HEK293T (cell line): ENCODE measurements around the gene CTNNA1.

Experiments
- CTCF ChIA-PET: fragments of 350-600 bp; formaldehyde crosslinking; extraction: SDS; loops from one replicate; lab custom pipeline; 2021; ENCODE audit warnings: antibody characterized with exemption, inconsistent platforms; lab: Yijun Ruan, JAX
- POLR2A ChIA-PET: fragments of 350-600 bp; formaldehyde crosslinking; extraction: SDS; loops from one replicate; lab custom pipeline; 2020; ENCODE audit warnings: antibody characterized with exemption, inconsistent platforms; lab: Yijun Ruan, JAX
- DNase-seq: peaks from one replicate; pipeline ENCODE4 v3.0.0; 2012; ENCODE audit warnings: mixed read lengths; ENCODE audit errors: extremely low spot score
- ARNT ChIP-seq: fragments of 450-650 bp; IDR thresholded peaks from 2 replicates; pipeline ENCODE4 v1.6.1; 2017; ENCODE audit warnings: mild to moderate bottlenecking
- BHLHE40 ChIP-seq: fragments of 450-650 bp; IDR thresholded peaks from 2 replicates; pipeline ENCODE4 v1.6.1; 2016; ENCODE audit warnings: mild to moderate bottlenecking, moderate library complexity, borderline replicate concordance
- CTBP1 ChIP-seq: fragments of 450-650 bp; IDR thresholded peaks from 2 replicates; pipeline ENCODE4 v1.6.1; 2016; ENCODE audit warnings: borderline replicate concordance
- ELF4 ChIP-seq: fragments of 450-650 bp; IDR thresholded peaks from 2 replicates; pipeline ENCODE4 v1.6.1; 2017; ENCODE audit warnings: antibody characterized with exemption
- FOXA1 ChIP-seq: fragments of 450-650 bp; IDR thresholded peaks from 2 replicates; pipeline ENCODE4 v1.6.1; 2016; ENCODE audit warnings: mild to moderate bottlenecking
- FOXK2 ChIP-seq: fragments of 450-650 bp; IDR thresholded peaks from 2 replicates; pipeline ENCODE4 v1.6.1; 2016; ENCODE audit warnings: mild to moderate bottlenecking
- FOXM1 ChIP-seq: fragments of 450-650 bp; IDR thresholded peaks from 2 replicates; pipeline ENCODE4 v1.6.1; 2017; ENCODE audit warnings: mild to moderate bottlenecking, borderline replicate concordance
- HDGF ChIP-seq: fragments of 450-650 bp; IDR thresholded peaks from 2 replicates; pipeline ENCODE4 v1.6.1; 2017; ENCODE audit warnings: antibody characterized with exemption, borderline replicate concordance
- L3MBTL2 ChIP-seq: fragments of 450-650 bp; conservative IDR thresholded peaks from 2 replicates; pipeline ENCODE4 v1.6.1; 2016; ENCODE audit warnings: mild to moderate bottlenecking
- LEF1 ChIP-seq: fragments of 450-650 bp; IDR thresholded peaks from 2 replicates; pipeline ENCODE4 v1.6.1; 2017; ENCODE audit warnings: mild to moderate bottlenecking, borderline replicate concordance
- NFRKB ChIP-seq: fragments of 450-650 bp; IDR thresholded peaks from 2 replicates; pipeline ENCODE4 v1.6.1; 2016; ENCODE audit warnings: mild to moderate bottlenecking, moderate library complexity
- PKNOX1 ChIP-seq: fragments of 450-650 bp; IDR thresholded peaks from 2 replicates; pipeline ENCODE4 v1.6.1; 2016
- SP1 ChIP-seq: fragments of 450-650 bp; IDR thresholded peaks from 2 replicates; pipeline ENCODE4 v1.6.1; 2017
- SUZ12 ChIP-seq: fragments of 450-650 bp; IDR thresholded peaks from 2 replicates; pipeline ENCODE4 v1.6.1; 2016; ENCODE audit warnings: mild to moderate bottlenecking
- TARDBP ChIP-seq: fragments of 450-650 bp; IDR thresholded peaks from 2 replicates; pipeline ENCODE4 v1.6.1; 2016
- ZNF384 ChIP-seq: fragments of 450-650 bp; IDR thresholded peaks from 2 replicates; pipeline ENCODE4 v1.6.1; 2016

Gene CTNNA1

GRCh38 chr5:138926257-138926656, 173.0 kb downstream of the CTNNA1 start:
- no peak for DNase-seq
- no peak for TF ChIP-seq PKNOX1
- CTCF ChIA-PET: no interaction called here
- POLR2A ChIA-PET: no interaction called here

- CTCF ChIA-PET: no interaction called here
- POLR2A ChIA-PET: no interaction called here
- no peak for DNase-seq
- TF ChIP-seq L3MBTL2 (no peak), ELF4 (no peak), HDGF (no peak), CTBP1 (no peak), TARDBP (no peak), BHLHE40 (no peak), FOXK2 (no peak), SP1 (no peak), SUZ12 (no peak), FOXA1 (no peak), FOXM1 (no peak), PKNOX1 (no peak), ARNT (no peak), ZNF384 (no peak), LEF1 (no peak), NFRKB (no peak)
Measured at GRCh38 chr5:138926688-138927448, 173.6 kb downstream of the CTNNA1 start.

GRCh38 chr5:138927544-138927943, 174.3 kb downstream of the CTNNA1 start:
- POLR2A ChIA-PET: no interaction called here
- no peak for TF ChIP-seq HDGF
- no peak for TF ChIP-seq SUZ12
- TF ChIP-seq FOXA1: no peak
- TF ChIP-seq FOXM1: no peak
- no peak for TF ChIP-seq ZNF384
- CTCF ChIA-PET: no interaction called here
- DNase-seq: no peak

GRCh38 chr5:138927979-138928378, 174.8 kb downstream of the CTNNA1 start:
- no peak for DNase-seq
- CTCF ChIA-PET: interaction anchor here (0.6 kb wide), 1 partner anchor 334 kb away, joined by 6 read pairs; no protein-coding TSS in a partner anchor
- POLR2A ChIA-PET: no interaction called here
- TF ChIP-seq ZNF384 (no peak), NFRKB (no peak), L3MBTL2 (no peak), LEF1 (no peak), FOXA1 (no peak), CTBP1 (no peak), TARDBP (no peak), FOXM1 (no peak), ARNT (no peak), HDGF (no peak), BHLHE40 (no peak), ELF4 (no peak), SUZ12 (no peak)

GRCh38 chr5:138929571-138929955, 176.3 kb downstream of the CTNNA1 start:
- TF ChIP-seq LEF1: no peak
- TF ChIP-seq ELF4: no peak
- no peak for TF ChIP-seq PKNOX1
- no peak for TF ChIP-seq HDGF
- no peak for TF ChIP-seq TARDBP
- CTCF ChIA-PET: interaction anchor here (0.6 kb wide), 1 partner anchor 141 kb away, joined by 3 read pairs; no protein-coding TSS in a partner anchor
- no peak for DNase-seq
- POLR2A ChIA-PET: no interaction called here

- no peak for DNase-seq
- CTCF ChIA-PET: no interaction called here
- POLR2A ChIA-PET: no interaction called here
- TF ChIP-seq ZNF384: no peak
- TF ChIP-seq PKNOX1: no peak
- TF ChIP-seq SP1: no peak
- TF ChIP-seq FOXM1: no peak
- no peak for TF ChIP-seq HDGF
- TF ChIP-seq ELF4: no peak
- no peak for TF ChIP-seq FOXK2
- TF ChIP-seq TARDBP: no peak
- no peak for TF ChIP-seq FOXA1
Measured at GRCh38 chr5:138930371-138931097, 177.3 kb downstream of the CTNNA1 start.
